ENCODE data around the gene NR2F1-AS1.

GRCh38 chr5:93406971-93407401 is 174.0 kb downstream of the NR2F1-AS1 start:
- no peak for TF ChIP-seq POLR2AphosphoS5 (IDR thresholded peaks at IDR 0.05; ENCODE audit: low read depth, low read length)
- TF ChIP-seq SIN3A (IDR thresholded peaks at IDR 0.05; ENCODE audit: borderline replicate concordance, insufficient read depth, low read length), result no peak
- TF ChIP-seq REST (IDR thresholded peaks at IDR 0.05; ENCODE audit: insufficient read depth in 1 of 2, low read depth in 2 of 2, low read length in 2 of 2), result no peak
- no peak for TF ChIP-seq TAF1 (IDR thresholded peaks at IDR 0.05; ENCODE audit: borderline replicate concordance, insufficient read depth, low read length)
- no peak for TF ChIP-seq FOXP2 (optimal IDR thresholded peaks at IDR 0.05; ENCODE audit: borderline replicate concordance, extremely low read depth, extremely low read length, insufficient read depth)
